HCT116 (cell line): Measurements from ENCODE around the gene TSKU.

Source experiments
- CEBPB ChIP-seq: IDR thresholded peaks from 2 replicates; pipeline ENCODE4 v1.6.1; 2012; ENCODE audit warnings: low read depth
- CTCF ChIP-seq, 3 experiments: fragments of 200-600 bp in 1 of 3; sonication (generic) in 1 of 3; IDR thresholded peaks in 2 of 3; conservative IDR thresholded peaks in 1 of 3; 2 replicates each; pipeline ENCODE4 v1.5.1; 2012 to 2017; ENCODE audit warnings: low read depth in 2 of 3, low read length in 2 of 3, antibody characterized with exemption in 1 of 3, borderline replicate concordance in 1 of 3, control low read depth in 1 of 3, mild to moderate bottlenecking in 1 of 3, mixed read lengths in 1 of 3, mixed run types in 1 of 3, moderate library complexity in 1 of 3; ENCODE audit not compliant: insufficient read depth in 1 of 3
- EZH2phosphoT487 ChIP-seq: fragments of 200-600 bp; IDR thresholded peaks from 2 replicates; pipeline ENCODE4 v1.6.1; 2018; ENCODE audit warnings: antibody characterized with exemption, borderline replicate concordance
- POLR2A ChIP-seq: IDR thresholded peaks from 2 replicates; pipeline ENCODE4 v1.7.0; 2011; ENCODE audit warnings: borderline replicate concordance; ENCODE audit not compliant: insufficient read depth, insufficient read length; ENCODE audit errors: extremely low read depth
- POLR2AphosphoS5 ChIP-seq: IDR thresholded peaks from 2 replicates; pipeline ENCODE4 v1.6.1; 2011; ENCODE audit warnings: mild to moderate bottlenecking, low read depth, low read length, moderate library complexity
- RAD21 ChIP-seq: IDR thresholded peaks from 2 replicates; pipeline ENCODE4 v1.6.1; 2012; ENCODE audit warnings: low read depth, mild to moderate bottlenecking
- YY1 ChIP-seq: IDR thresholded peaks from 2 replicates; pipeline ENCODE4 v1.6.1; 2011; ENCODE audit warnings: low read length, low read depth, moderate library complexity, mild to moderate bottlenecking; ENCODE audit not compliant: insufficient replicate concordance; ENCODE audit errors: extremely low read depth
- ZNF274 ChIP-seq: fragments of 200-500 bp; sonication (Bioruptor generic); IDR thresholded peaks from 2 replicates; pipeline ENCODE4 v1.6.1; 2014; ENCODE audit warnings: mild to moderate bottlenecking, low read depth, low read length, inconsistent platforms

- TF ChIP-seq YY1 (no peak), CEBPB (no peak), CTCF (IDR thresholded peaks at IDR 0.05 in 2 of 3, conservative IDR thresholded peaks at IDR 0.05 in 1 of 3; ENCODE audit: borderline replicate concordance in 1 of 3, insufficient read depth in 1 of 3, low read depth in 2 of 3, low read length in 2 of 3) (no peak), POLR2AphosphoS5 (no peak), ZNF274 (no peak), POLR2A (no peak), RAD21 (no peak), EZH2phosphoT487 (no peak)
Observed at GRCh38 chr11:76753449-76753848, 29.7 kb upstream of the TSKU start.
